Measurements from ENCODE around the gene JSRP1. TPM values are rescaled to one million over a fixed set of nuclear protein-coding genes. Genes with fewer than 3 reads are reported as not detected.

Gene JSRP1
- polyA plus RNA-seq, 1 of the 3 experiments (the other 2 are of a cell fraction) = 0.76 TPM

- TF ChIP-seq CTCF (IDR thresholded peaks at IDR 0.05) (no peak), FOXJ3 (CRISPR knock-in tag; IDR thresholded peaks at IDR 0.05) (no peak), EP300 (IDR thresholded peaks at IDR 0.05; ENCODE audit: borderline replicate concordance in 1 of 2, low read depth in 1 of 2, low read length in 1 of 2) (no peak), YY1 (IDR thresholded peaks at IDR 0.05; ENCODE audit: low read depth) (no peak)
These were observed 10.2 kb upstream of the JSRP1 start (continued) for GRCh38 chr19:2266183-2266993.

- WGBS (ENCODE audit: low lambda C conversion rate) = 10% methylated on average over 2 of the region's 7 CpGs
- Histone ChIP-seq H4K20me1 (ENCODE audit: insufficient read depth) (no peaks in the 10 kb centered on the region), H3K9me2 (no peaks in the 10 kb centered on the region), H3K27me3 (ENCODE audit: insufficient read depth) (no peaks in the 10 kb centered on the region), H3K9me3 (no peaks in the 10 kb centered on the region), H3K27ac (ENCODE audit: low read depth in 2 of 2, low read length in 1 of 2) (no peak overlapping the region), H3K4me1 (ENCODE audit: control insufficient read depth in 1 of 2, insufficient read depth in 2 of 2, low read depth in 1 of 2, low read length in 1 of 2) (peaks cover 0 to 3% of the 10 kb centered on the region in 2 experiments; a peak in 1 of 4 replicates), H2AFZ (ENCODE audit: low read depth) (no peak overlapping the region), H3F3A (replicated peaks; ENCODE audit: insufficient read depth) (peaks cover 7% of the 10 kb centered on the region), H3K4me2 (no peak overlapping the region), H3K9ac (no peak overlapping the region), H3K79me2 (ENCODE audit: insufficient read depth) (no peaks in the 10 kb centered on the region), H3K4me3 (ENCODE audit: low read depth in 2 of 2, low read length in 1 of 2) (no peak overlapping the region; a peak in 1 of 4 replicates), H3K36me3 (replicated peaks in 1 of 2; ENCODE audit: control insufficient read depth in 1 of 2, insufficient read depth in 2 of 2, low read length in 1 of 2) (no peaks in the 10 kb centered on the region)
- POLR2A ChIA-PET = interaction anchor here (1.3 kb wide), 1 partner anchor 9 kb away, joined by 4 read pairs; no protein-coding TSS in a partner anchor
- TF ChIP-seq PBX3 (IDR thresholded peaks at IDR 0.05) = no peak
- TF ChIP-seq RFX5 (IDR thresholded peaks at IDR 0.05; ENCODE audit: low read length) = no peak
- TF ChIP-seq USF1 (IDR thresholded peaks at IDR 0.05; ENCODE audit: borderline replicate concordance, low read depth) = no peak
- TF ChIP-seq IRF3 (IDR thresholded peaks at IDR 0.05; ENCODE audit: low read depth, low read length) = no peak
- TF ChIP-seq NFIC (IDR thresholded peaks at IDR 0.05; ENCODE audit: borderline replicate concordance) = no peak
- no peak for TF ChIP-seq GATA2 (CRISPR knock-in tag; IDR thresholded peaks at IDR 0.05)
- TF ChIP-seq ELF1 (IDR thresholded peaks at IDR 0.05) = no peak
- no peak for TF ChIP-seq FOXM1 (IDR thresholded peaks at IDR 0.05; ENCODE audit: low read depth)
- TF ChIP-seq CTCF (IDR thresholded peaks at IDR 0.05) = peak; percentile 67
- no peak for TF ChIP-seq MAX (IDR thresholded peaks at IDR 0.05; ENCODE audit: low read depth)
- peak; percentile 56 for TF ChIP-seq RAD21 (IDR thresholded peaks at IDR 0.05; ENCODE audit: low read length)
- peak; percentile 27 for TF ChIP-seq SMC3 (IDR thresholded peaks at IDR 0.05; ENCODE audit: low read depth, low read length)
- no peak for TF ChIP-seq RCOR1 (IDR thresholded peaks at IDR 0.05; ENCODE audit: low read length)
- no peak for TF ChIP-seq CHD2 (IDR thresholded peaks at IDR 0.05; ENCODE audit: low read length, partially characterized antibody)
- no peak for TF ChIP-seq USF2 (IDR thresholded peaks at IDR 0.05; ENCODE audit: borderline replicate concordance, low read depth, low read length)
- no peak for TF ChIP-seq FOSL2 (IDR thresholded peaks at IDR 0.05; ENCODE audit: borderline replicate concordance, low read depth)
- CTCF ChIA-PET = interaction anchor here (0.5 to 9.8 kb wide), 15 partner anchors 11 to 136 kb away, joined by 3 to 121 read pairs (median 4); partner anchors contain the start of genes AMH and PLEKHJ1
- peak; percentile 49 for DNase-seq
These were observed 5.4 kb upstream of the JSRP1 start for GRCh38 chr19:2261438-2262172.
